GM23338 (cell line): ENCODE measurements around the gene KAT6B. TPM values are rescaled to one million over a fixed set of nuclear protein-coding genes. Genes with fewer than 3 reads are reported as not detected.
A peak's percentile ranks its signal among the peaks of the same experiment; 100 is the strongest.

Source experiments
- ATAC-seq: fragments of 200-7000 bp; cut with Tn5 transposase; 3 replicates; pipeline ENCODE4 v1.9.1; 2020
- DNase-seq: peaks from one replicate; pipeline ENCODE4 v3.0.0-alpha.2; 2015; ENCODE audit warnings: low spot score
- H2AFZ ChIP-seq: fragments of 200-600 bp; sonication (generic); 2 replicates; pipeline ENCODE4 v1.8.0; 2016; ENCODE audit warnings: antibody characterized with exemption, mild to moderate bottlenecking, moderate library complexity
- H3F3A ChIP-seq: fragments of 200-600 bp; sonication (generic); replicated peaks from 2 replicates; pipeline ENCODE4 v1.8.0; 2017; ENCODE audit warnings: antibody characterized with exemption, mixed run types, low read depth
- H3K27ac ChIP-seq: fragments of 200-600 bp; sonication (generic); 2 replicates; pipeline ENCODE4 v1.6.1; 2016; ENCODE audit warnings: low read depth
- H3K27me3 ChIP-seq: fragments of 200-600 bp; sonication (generic); 2 replicates; pipeline ENCODE4 v1.8.0; 2016; ENCODE audit warnings: mild to moderate bottlenecking, mixed run types, moderate library complexity; ENCODE audit not compliant: insufficient read depth
- H3K36me3 ChIP-seq: fragments of 200-600 bp; sonication (generic); 2 replicates; pipeline ENCODE4 v1.8.0; 2016; ENCODE audit warnings: mild to moderate bottlenecking; ENCODE audit not compliant: insufficient read depth
- H3K4me1 ChIP-seq: fragments of 200-600 bp; sonication (generic); 2 replicates; pipeline ENCODE4 v1.8.0; 2016; ENCODE audit warnings: mild to moderate bottlenecking, moderate library complexity; ENCODE audit not compliant: insufficient read depth
- H3K4me2 ChIP-seq: fragments of 200-600 bp; sonication (generic); 2 replicates; pipeline ENCODE4 v1.7.1; 2017; ENCODE audit warnings: mixed run types
- H3K4me3 ChIP-seq: fragments of 200-600 bp; sonication (generic); 2 replicates; pipeline ENCODE4 v1.6.1; 2016; ENCODE audit warnings: mixed run types
- H3K79me2 ChIP-seq: fragments of 200-600 bp; sonication (generic); replicated peaks from 2 replicates; pipeline ENCODE4 v1.8.0; 2017; ENCODE audit warnings: mild to moderate bottlenecking; ENCODE audit not compliant: insufficient read depth
- H3K9me2 ChIP-seq: fragments of 200-600 bp; sonication (generic); 2 replicates; pipeline ENCODE4 v1.8.0; 2017; ENCODE audit not compliant: insufficient read depth
- H4K20me1 ChIP-seq: fragments of 200-600 bp; sonication (generic); replicated peaks from 2 replicates; pipeline ENCODE4 v1.8.0; 2017; ENCODE audit warnings: mild to moderate bottlenecking; ENCODE audit not compliant: insufficient read depth
- H3K27ac Mint-ChIP-seq: 2 replicates; pipeline ENCODE4 v1.8.0; 2020; ENCODE audit warnings: inconsistent platforms, mild to moderate bottlenecking, moderate library complexity, mixed read lengths
- H3K27me3 Mint-ChIP-seq: 3 replicates; pipeline ENCODE4 v1.8.0; 2022; ENCODE audit warnings: low read depth, mild to moderate bottlenecking, moderate library complexity, mixed read lengths, inconsistent platforms; ENCODE audit not compliant: insufficient read depth, poor library complexity
- H3K36me3 Mint-ChIP-seq: 3 replicates; pipeline ENCODE4 v1.8.0; 2021; ENCODE audit warnings: low read depth, mild to moderate bottlenecking, inconsistent platforms, moderate library complexity, mixed read lengths
- H3K4me1 Mint-ChIP-seq: 3 replicates; pipeline ENCODE4 v1.8.0; 2020; ENCODE audit warnings: mild to moderate bottlenecking, inconsistent platforms, mixed read lengths
- H3K4me3 Mint-ChIP-seq: 3 replicates; pipeline ENCODE4 v1.8.0; 2021; ENCODE audit warnings: moderate library complexity, mild to moderate bottlenecking, inconsistent platforms, mixed read lengths
- H3K9me3 Mint-ChIP-seq: 3 replicates; pipeline ENCODE4 v1.8.0; 2020; ENCODE audit warnings: moderate library complexity, mild to moderate bottlenecking, inconsistent platforms, mixed read lengths
- CREB1 ChIP-seq: fragments of 250-450 bp; sonication (Bioruptor Pico); IDR thresholded peaks from 2 replicates; pipeline ENCODE4 v1.5.0; 2020; ENCODE audit warnings: low read depth, mild to moderate bottlenecking, moderate library complexity
- CTCF ChIP-seq, 2 experiments: fragments of 200-600 bp in 1 of 2; sonication (generic) in 1 of 2; conservative IDR thresholded peaks; 2 replicates each; pipeline versions ENCODE4 v1.5.1 to v1.6.1; 2016 to 2017; ENCODE audit warnings: antibody characterized with exemption in 2 of 2, low read depth in 2 of 2, mild to moderate bottlenecking in 2 of 2, moderate library complexity in 1 of 2
- ETS1 ChIP-seq: IDR thresholded peaks from 2 replicates; pipeline ENCODE4 v1.6.1; 2016; ENCODE audit warnings: antibody characterized with exemption
- EZH2 ChIP-seq: fragments of 200-600 bp; sonication (generic); IDR thresholded peaks from one replicate; pipeline ENCODE4 v1.8.0; 2017; ENCODE audit warnings: antibody characterized with exemption, mild to moderate bottlenecking, low read depth; ENCODE audit not compliant: unreplicated experiment
- EZH2phosphoT487 ChIP-seq: fragments of 200-600 bp; sonication (generic); IDR thresholded peaks from one replicate; pipeline ENCODE4 v1.8.1; 2018; ENCODE audit warnings: antibody characterized with exemption; ENCODE audit not compliant: unreplicated experiment
- JUNB ChIP-seq: IDR thresholded peaks from one replicate; pipeline ENCODE4 v1.6.1; 2016; ENCODE audit warnings: antibody characterized with exemption; ENCODE audit not compliant: unreplicated experiment
- NANOG ChIP-seq: IDR thresholded peaks from 2 replicates; pipeline ENCODE4 v1.6.1; 2016; ENCODE audit warnings: antibody characterized with exemption, borderline replicate concordance
- POLR2AphosphoS5 ChIP-seq: IDR thresholded peaks from 2 replicates; pipeline ENCODE4 v1.6.1; 2016; ENCODE audit warnings: antibody characterized with exemption, low read depth
- REST ChIP-seq: IDR thresholded peaks from one replicate; pipeline ENCODE4 v1.6.1; 2018; ENCODE audit warnings: antibody characterized with exemption; ENCODE audit not compliant: unreplicated experiment
- STAT1 ChIP-seq: IDR thresholded peaks from one replicate; pipeline ENCODE4 v1.6.1; 2016; ENCODE audit warnings: antibody characterized with exemption; ENCODE audit not compliant: unreplicated experiment
- ZNF114 ChIP-seq: fragments of 250-450 bp; sonication (Bioruptor Pico); IDR thresholded peaks from 2 replicates; pipeline ENCODE4 v1.5.0; 2020; ENCODE audit warnings: mild to moderate bottlenecking, moderate library complexity
- ZNF331 ChIP-seq: fragments of 250-450 bp; sonication (Bioruptor Pico); IDR thresholded peaks from 2 replicates; pipeline ENCODE4 v1.5.0; 2020; ENCODE audit warnings: low read depth, mild to moderate bottlenecking, moderate library complexity
- ZNF462 ChIP-seq: fragments of 250-450 bp; sonication (Bioruptor Pico); IDR thresholded peaks from 2 replicates; pipeline ENCODE4 v1.5.0; 2020; ENCODE audit warnings: mild to moderate bottlenecking, moderate library complexity
- polyA plus RNA-seq: library from polyadenylated mRNA; unstranded; fragments of >200 nt; fragmentation: Nextera tagmentation; extraction: Ambion mirVana; gene quantifications from 2 replicates; pipeline ENCODE4 v1.2.1, GENCODE V29; 2016
- total RNA-seq: library from RNA; depleted of rRNA; stranded (reverse); fragments of >200 nt; shearing (Covaris generic); gene quantifications from 2 replicates; pipeline ENCODE4 v1.2.3, GENCODE V29; 2014

KAT6B gene
- total and polyA plus RNA-seq, 2 experiments from 2014 or later, result 21.3 to 31.4 TPM

GRCh38 chr10:75037171-75038153 is 211.1 kb downstream of the KAT6B start:
- H4K20me1 ChIP-seq, result 0 out of 2 replicates have a peak, but pooled peaks cover 2% of the 10 kb centered on the region
- DNase-seq (no peak), ATAC-seq (no peak)
- no peak overlapping the region for H3K4me3 ChIP-seq
- H2AFZ ChIP-seq, result 0 out of 2 replicates have a peak overlapping the region, but pooled peaks have one; percentile 47
- peaks cover 6% of the 10 kb centered on the region; the same call in 2 of the 3 replicates for H3K4me1 Mint-ChIP-seq
- no peak overlapping the region for H3K27ac ChIP-seq
- no peak overlapping the region for H3K4me3 Mint-ChIP-seq
- no peaks in the 10 kb centered on the region for H3K36me3 Mint-ChIP-seq
- no peaks in the 10 kb centered on the region for H3F3A ChIP-seq
- no peak overlapping the region for H3K27ac Mint-ChIP-seq
- H3K4me2 ChIP-seq, result no peak overlapping the region
- no peaks in the 10 kb centered on the region for H3K4me1 ChIP-seq
- H3K27me3 ChIP-seq, result no peaks in the 10 kb centered on the region
- H3K9me2 ChIP-seq, result no peaks in the 10 kb centered on the region
- no peaks in the 10 kb centered on the region for H3K9me3 Mint-ChIP-seq
- H3K79me2 ChIP-seq, result no peaks in the 10 kb centered on the region
- no peaks in the 10 kb centered on the region for H3K36me3 ChIP-seq
- no peak for TF ChIP-seq ETS1
- no peak for TF ChIP-seq JUNB
- no peak for TF ChIP-seq ZNF114 (CRISPR knock-in tag)
- TF ChIP-seq POLR2AphosphoS5, result no peak
- no peak for TF ChIP-seq CTCF (conservative IDR thresholded peaks at IDR 0.05; ENCODE audit: low read depth in 2 of 2)
- no peak for TF ChIP-seq REST
- TF ChIP-seq EZH2phosphoT487, result no peak
- TF ChIP-seq STAT1, result no peak
- TF ChIP-seq ZNF462 (CRISPR knock-in tag), result no peak
- TF ChIP-seq EZH2, result no peak
- TF ChIP-seq CREB1 (CRISPR knock-in tag), result no peak
- TF ChIP-seq ZNF331 (CRISPR knock-in tag), result no peak
- no peak for TF ChIP-seq NANOG
- peaks cover 3% of the 10 kb centered on the region for H3K27me3 Mint-ChIP-seq
